Activated CD4-positive, alpha-beta T cell treated with anti-CD3 and anti-CD28 coated beads, Interleukin-2, amount 50 U/mL, for 4 hours (primary cell): ENCODE data around the gene DAB2IP.

Experiments
- DNase-seq, 2 experiments: peaks; one replicate each; pipeline ENCODE4 v3.0.0-alpha.2; 2020

DAB2IP gene

DNA sequence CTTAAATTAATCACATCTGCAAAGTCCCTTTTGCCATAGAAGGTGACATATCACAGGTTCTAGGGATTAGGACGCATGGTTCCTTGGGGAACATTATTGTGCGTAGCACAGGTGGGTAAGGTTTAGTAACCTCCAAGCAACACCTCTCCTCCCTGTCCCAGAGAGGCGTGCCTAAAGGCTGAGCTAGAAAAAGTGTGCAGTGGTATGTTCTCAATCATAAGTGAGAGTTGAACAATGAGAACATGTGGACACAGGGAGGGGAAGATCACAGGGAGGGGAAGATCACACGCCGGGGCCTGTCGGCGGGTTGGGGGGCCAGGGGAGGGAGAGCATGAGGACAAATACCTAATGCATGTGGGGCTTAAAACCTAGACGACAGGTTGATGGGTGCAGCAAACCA, 14.9 kb downstream of the DAB2IP start:
- no peak for DNase-seq

DNA sequence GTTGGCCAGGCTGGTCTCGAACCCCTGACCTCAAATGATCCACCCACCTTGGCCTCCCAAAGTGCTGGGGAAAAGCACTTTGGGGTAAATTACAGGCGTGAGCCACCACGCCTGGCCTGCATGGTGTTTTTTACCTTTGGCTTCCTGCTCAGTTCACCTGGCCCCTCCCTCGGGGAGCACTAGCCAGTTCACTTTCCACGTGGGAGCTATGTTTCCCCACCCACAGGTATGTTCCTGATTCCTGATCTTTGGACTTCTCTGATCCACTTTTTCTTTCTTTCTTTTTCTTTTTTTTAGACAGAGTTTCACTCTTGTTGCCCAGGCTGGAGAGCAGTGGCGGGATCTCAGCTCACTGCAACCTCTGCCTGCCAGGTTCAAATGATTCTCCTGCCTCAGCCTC, 15.8 kb downstream of the DAB2IP start:
- DNase-seq = no peak

DNA sequence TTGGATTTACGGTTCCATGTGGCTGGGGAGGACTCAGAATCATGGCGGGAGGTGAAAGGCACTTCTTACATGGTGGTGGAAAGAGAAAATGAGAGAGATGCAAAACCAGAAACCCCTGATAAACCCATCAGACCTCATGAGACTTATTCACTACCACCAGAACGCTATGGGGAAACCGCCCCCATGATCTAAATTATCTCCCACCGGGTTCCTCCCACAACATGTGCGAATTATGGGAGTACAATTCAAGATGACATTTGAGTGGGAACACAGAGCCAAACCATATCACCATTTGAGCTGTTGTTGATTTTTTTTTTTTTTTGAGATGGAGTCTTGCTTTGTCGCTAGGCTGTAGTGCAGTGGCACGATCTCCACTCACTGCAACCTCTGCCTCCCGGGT, 16.5 kb downstream of the DAB2IP start:
- no peak for DNase-seq

DNA sequence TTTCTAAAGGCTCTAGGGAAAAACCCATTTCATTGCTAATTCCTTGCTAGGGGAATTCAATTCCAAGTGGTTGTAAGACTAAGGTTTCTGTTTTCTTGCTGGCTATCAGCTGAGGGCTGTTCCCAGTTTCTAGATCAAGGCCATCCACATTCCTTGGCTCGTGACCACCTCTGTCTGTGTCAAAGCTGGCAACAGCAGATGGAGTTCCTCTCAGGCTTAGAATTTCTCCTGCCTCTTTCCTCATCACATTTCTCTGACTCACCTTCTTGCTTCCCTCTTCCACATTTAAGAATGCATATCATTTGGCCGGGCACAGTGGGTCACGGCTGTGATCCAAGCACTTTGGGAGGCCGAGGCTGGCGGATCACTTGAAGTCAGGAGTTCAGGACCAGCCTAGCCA, 19.0 kb downstream of the DAB2IP start:
- DNase-seq = no peak

DNA sequence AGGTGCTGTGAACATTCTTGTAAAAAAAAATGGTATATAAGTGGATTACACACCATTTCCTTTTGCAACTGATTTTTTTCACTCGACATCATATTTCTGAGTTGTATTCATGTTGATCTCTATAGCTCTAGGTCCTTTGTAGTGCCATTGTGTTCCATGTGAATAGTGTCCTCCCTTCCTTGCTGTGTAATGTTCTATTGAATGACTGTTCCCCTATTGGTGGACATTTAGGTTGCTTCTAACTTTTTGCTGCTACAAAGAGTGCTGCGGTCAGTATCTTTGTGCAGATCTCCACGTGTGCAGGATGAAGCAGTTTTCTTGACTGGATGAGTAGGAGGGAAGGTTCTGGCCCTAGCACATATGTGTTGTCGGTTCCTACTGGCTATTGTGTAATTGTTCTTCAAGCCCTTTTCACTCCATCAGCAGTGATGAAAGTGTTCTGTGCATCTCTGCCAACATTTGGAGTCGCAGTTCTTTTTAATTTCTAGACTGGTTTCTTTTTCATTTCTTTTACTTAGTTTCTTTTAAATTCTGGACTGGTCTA, 20.2 kb downstream of the DAB2IP start:
- DNase-seq = no peak

DNA sequence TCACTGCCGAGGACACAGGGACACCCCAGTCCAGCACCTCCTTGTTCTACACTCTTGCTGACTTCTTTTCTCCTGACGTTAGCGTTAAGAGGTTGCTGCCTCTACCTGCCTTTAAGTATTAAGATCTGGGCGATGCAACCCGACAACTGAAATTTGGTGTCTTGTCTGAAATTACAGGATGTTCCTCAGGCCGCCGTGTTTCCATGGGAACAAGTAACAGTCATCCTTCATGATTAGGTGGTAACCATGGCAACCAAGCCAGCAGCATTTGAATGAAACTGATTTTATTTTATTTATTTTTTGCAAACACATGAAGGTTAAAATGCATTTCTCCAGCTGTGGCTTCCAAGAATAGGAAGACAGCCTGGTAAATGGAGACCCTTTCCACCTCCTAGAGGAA, 20.8 kb downstream of the DAB2IP start:
- DNase-seq = no peak

DNA sequence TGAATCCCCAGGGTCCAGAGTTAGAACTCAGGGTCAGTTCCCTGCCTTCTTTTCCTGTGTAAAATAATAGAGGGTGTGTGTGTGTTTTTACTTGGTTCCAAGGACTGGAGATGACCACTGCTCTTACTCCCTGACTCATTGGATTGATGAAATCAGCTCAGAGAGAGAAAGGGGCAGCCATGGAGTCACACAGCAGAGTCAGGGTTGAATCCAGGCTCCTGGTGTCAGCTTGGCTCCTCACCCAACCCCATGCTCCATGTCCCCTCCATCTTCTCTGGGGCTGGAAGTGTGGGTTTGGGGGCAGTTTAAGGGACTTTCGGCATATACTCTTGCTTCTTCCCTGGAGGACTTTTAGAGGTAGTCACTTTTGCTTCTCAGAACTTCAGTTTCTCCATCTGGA, 21.6 kb downstream of the DAB2IP start:
- no peak for DNase-seq

DNA sequence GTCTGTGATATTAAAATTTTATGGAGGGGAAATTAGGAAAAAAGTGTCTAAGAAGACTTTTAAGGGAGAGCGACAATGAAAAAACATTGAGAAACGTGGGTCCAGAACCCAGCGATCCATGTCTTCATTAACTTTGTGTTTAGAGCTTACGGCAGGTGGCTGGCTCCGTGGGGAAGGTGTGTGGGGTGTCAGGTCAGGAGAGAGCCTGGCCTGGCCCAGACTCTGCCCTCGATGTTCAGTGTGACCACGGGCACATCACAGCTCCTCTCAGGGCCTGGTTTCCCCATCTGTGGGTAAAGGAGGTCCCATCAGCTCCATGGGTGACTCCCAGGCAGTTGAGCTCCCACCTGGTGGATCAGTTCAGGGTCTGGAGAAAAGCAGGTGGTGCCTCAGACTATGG, 22.1 kb downstream of the DAB2IP start:
- DNase-seq = no peak

DNA sequence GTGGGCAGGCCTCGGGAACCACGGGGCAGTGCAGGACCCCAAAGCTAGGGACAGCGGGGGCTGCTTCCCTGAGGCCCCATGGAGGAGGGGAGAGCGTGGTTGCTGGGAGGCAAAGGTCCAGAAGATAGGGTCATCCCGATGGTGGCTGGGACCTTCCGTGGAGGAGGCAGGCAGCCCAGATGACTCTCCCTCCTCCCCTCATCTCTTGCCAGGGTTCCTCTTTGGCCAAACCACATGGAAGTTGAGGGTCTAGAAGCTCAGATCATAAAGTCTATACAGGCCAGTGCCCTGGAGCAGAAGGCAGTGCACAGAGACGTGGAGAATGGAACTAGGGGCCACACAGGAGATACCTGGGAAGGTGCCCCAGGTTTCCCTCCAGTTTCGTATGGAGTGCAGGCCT, 22.6 kb downstream of the DAB2IP start:
- DNase-seq = no peak

DNA sequence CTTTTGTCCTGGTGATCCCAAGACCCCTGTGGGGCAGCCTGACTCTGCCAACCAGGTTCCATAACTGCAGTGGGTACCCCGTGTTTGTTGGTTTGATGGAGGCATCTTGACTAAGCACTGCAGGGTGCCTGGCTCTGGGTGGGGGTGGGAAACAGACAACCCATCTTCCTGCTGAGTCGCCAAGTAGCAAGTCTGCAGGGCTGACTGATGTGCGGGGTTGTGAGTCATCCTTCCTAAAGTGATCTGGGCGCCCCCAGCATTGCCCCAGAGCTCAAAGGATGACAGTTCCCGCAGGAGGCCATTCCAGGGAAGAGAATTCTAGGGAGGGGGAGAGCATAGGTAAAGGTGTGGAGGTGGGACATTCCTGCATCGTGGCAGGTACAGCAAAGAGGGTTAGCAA, 23.5 kb downstream of the DAB2IP start:
- no peak for DNase-seq

DNA sequence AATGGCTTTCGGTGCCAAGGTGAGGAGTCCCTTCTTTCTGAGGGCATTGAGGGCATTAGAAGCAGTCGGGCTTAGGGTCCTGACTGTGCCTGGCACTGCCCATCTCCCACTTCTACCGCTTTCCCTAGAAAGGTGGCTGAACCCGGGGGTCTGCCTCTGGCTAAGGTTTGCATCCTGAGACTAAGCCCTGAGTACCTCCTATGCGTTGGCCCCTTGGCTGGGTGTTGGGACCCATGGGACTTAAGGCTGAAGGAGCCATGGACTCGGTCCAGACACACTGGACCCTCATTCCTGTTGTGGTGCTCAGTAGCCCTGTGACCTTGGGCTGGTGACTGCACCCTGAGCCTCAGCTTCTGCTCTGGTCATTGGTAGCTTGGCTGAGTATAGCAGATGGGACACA, 23.9 kb downstream of the DAB2IP start:
- no peak for DNase-seq

DNA sequence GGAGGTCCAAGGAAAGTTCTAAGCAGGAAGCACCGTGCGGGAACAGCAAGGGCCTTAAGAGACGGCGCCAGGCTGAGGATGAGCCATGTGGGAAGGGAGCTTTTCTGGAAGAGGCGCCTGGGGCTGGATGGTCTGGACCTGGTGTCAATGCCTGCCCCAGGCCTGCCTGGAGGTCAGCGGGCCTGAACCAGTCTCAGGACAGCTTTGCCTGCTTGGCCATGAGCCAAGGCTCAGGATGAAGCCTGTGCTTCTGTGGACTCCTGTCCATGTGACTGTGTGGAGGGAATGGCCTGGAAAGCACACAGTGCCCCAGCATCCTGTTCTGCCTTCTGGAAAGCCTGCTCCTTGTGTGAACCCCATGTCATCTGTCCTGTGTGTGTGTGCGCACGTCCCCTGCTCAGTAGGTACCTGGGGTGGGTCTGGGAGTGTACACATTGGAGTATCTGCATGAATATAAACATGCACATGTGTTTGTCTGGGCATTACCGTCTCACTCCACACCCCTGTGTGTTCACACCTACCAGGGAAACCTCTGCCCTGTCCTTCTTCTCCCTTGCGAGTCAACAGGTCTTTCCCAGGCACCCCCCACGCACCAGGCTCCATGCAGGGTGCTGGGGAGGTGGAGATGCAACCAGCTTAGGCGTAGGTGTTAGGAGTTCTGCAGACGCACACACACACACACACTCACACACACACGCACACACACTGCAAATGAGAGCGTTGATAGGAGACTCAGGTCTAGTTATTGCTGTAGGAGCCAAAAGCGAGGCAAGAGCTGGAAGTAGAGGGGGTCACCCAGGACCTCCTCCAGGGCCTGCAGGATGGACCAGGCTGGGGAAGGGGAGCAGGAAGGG, 24.8 kb downstream of the DAB2IP start:
- DNase-seq = no peak

DNA sequence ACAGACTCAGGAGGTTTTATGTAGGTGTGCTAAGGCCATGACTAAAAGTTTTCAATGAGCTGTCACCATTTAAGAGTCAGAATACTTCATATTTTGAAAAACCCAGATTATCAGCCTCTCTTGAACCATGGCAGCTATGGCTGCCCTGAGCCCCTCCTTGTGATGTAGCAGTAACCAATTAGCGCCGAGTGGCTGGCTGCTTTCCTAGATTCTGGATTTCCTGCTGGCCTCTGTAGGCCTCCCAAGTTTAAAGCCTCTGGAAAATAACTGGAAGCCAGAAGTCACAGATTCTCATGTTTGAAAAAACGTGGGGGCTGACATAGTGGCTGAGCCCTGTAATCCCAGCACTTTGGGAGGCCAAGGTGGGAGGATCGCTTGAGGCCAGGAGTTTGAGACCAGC, 25.5 kb downstream of the DAB2IP start:
- DNase-seq = no peak

DNA sequence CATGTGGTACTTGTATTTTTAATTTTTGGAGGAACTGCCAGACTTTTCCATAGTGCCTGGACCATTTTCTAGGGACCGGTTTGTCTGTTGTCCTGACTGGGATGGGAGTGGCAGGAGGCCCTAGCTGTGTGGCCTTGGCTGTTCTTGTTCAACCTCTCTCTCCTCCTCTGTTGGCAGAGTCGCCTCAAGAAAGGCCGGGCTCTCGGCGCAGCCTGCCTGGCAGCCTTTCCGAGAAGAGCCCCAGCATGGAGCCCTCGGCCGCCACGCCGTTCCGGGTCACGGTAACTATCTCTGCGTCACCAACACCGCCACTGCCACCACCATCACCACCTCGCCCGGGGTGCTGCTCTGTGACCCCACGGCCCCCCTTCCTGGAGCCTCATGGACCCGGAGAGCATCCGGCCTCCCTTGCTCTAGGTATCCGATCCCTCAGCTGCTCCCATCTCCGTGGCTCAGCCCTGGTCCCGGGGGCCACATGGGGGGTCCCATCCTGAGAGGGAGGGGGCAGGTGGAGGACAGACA, 27.1 kb downstream of the DAB2IP start:
- no peak for DNase-seq

DNA sequence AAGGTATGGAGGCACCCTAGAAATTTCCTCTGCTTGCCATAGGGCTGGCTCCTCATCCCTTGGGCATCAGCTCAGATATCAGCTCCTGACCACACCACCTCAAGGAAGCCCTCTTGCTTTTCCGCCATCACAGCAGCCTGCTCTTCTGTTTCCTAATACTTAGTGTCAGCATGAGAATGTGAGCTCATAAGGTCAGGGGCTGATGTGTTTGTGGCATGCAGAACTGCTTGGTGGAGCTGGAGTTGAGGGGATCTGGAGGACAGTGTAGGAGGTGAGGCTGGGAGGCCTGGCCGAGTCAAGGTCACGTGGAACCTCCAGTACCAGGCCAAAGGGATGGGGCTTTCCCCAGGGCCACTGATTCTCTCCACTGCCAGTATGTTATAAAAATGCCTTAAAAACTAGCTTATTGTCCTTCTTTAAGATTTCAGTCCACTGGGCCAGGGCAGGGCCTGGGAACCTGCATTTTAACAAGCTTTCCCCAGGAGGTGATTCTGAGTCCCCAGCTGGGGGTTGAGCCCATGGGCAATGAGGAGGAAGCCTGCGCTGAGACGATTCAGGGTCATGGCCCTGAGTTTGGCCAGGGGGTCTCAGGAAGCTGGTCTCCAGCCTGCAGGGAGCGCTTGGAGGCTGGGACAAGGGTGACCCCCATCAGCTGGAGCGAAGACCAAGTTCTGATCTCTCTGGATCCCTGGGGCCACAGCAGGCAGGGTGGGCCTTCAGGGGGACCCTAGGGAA, 28.6 kb downstream of the DAB2IP start:
- no peak for DNase-seq

DNA sequence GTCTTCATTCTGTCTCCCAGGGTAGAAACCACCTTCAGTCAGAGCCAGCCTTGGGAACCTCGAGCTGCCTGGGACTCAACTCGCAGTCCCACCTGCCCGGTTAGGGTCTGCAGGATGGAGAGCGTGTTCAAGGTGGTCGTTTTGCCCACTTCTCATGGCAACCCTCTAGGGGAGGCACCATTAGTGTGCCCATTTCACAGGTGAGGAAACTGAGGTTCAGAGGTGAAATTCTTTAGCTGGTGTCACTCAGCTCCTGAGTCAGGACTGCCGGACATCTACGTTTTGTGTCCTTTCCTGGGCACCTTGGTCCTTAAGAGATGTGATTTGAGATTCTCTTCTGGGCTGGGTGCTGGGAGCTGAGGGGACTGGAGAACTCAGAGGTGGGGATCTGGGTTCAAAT, 30.0 kb downstream of the DAB2IP start:
- DNase-seq = no peak

DNA sequence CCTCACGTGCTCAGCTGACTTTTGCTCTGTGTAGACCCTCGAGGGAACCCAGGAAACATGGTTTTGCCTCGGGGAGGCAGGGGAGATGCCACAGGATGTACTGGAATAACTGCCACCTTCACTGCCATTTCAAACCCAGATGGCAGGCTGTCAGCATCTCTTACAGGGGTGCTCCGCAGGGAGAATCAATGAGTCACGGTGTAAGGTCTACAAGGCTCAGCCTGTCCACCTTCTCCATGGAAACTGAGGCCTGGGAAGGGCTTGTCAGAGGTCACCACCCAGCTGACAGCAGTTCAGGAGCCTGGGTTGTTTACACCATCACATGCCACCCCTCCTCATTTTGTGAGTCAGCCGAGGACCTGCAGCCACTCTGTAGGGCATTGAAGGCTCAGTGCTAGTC, 30.8 kb downstream of the DAB2IP start:
- DNase-seq = no peak

DNA sequence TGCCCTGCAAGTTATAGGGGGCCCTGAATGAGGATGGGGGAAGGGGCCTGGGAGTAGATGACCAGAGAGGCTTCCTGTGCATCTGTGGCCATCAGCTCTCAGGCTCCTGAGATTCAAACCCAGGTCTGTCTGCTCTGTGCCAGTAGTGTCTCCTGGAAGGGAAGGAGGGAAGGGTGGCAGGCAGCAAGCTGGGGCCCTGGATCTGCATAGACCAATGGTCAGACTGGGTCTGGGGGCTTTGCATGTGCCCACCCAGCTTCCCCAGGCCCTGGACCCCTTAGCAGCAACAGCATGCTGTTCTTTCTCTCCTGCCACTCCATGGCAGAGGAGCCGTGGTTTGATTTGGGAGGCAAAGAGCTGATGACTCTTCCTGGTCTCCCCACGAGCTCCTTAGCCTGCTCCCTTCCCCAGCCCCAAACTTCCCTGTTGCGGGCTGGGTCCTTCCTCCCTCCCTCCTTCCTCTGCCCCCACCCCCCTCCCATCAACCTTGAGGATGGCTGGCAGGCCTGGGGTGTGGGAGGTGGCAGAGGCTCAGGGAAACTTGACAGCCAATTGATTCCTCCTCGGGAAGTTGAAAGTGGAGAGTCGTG, 31.6 kb downstream of the DAB2IP start:
- DNase-seq = no peak

DNA sequence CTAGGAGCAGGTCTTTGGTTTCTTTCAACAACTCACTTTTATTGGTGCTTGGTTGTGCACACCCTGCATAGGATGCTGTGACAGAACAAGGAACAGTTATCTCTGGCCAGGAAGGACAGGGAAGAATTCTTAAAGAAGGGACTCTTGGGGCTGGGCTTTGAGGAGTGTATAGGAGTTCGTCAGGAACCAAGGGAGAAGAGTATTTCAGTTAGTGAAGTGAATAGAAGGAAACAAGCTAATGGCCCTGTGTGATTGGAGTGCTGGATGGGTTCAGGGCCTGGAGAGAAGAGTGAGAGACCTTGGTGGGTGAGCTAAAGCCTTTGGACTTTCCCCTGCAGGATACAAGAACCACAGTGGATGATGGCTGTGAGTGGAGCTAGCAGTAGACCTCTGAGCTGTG, 32.2 kb downstream of the DAB2IP start:
- no peak for DNase-seq

DNA sequence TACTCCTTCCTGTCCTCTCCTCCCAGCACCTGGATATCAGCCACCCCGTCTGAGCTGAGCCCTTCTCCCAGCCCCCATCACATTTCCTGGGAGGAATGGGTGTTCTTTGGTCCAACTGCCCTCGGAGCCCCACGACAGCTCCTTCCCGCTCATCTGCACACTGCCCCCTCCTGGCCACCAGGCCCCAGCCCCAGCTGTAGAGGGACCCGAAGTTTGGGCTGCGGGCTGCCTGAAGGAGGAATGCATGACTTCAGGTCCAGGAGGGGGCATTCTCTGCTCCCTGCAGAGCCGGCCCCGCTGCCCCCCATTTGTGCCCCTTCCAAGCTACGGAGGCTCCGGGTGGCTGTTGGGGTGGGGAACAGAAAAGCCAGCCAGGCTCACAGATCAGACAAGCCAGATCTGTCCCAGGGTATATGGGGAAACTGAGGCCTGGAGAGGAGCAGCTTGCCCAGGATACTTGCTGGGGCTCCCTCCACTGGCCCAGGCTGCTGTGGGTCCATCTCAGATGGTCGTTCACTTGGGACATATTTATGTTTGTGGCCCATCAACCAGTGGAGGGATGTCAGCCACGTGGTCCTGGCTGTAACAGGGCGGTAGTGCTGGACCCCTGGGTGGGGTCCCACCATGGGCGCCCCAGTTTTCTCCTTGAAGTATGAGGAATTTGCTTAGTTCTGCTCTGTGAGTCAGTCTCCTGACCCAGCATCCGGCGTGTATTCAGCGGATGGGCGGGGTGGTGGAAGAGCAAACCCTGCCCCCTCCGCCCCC, 33.1 kb downstream of the DAB2IP start:
- no peak for DNase-seq

DNA sequence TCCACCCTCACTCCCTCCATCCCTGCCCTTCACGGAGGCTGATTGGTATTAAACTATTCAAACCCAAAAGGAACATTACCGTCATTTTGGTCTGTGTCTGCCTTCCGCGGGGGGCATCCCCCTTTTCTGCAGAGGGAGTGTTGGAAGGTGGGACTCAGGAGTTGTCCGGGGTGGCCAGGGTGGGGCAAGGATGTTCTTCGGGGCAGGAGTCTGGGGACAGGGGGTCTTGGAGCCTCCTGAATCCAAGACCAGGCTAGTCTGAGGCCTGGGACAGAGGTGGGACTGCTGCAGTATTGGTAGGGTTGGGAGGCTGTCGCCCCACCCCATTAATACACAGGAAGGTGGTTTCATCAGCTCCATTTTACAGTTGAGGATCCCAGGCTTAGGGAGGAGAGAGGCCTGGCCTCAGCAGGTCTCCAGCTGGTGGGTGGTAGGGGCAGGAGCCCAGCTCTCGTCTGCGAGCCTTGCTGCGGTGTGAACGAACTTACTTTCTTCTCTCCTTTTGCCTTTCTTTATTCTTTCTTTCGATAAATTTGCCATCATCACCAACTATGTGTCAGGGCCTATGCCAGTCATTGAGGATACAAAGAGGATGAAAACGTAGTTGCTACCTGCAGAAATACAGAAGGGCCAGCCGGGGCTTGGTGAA, 33.8 kb downstream of the DAB2IP start:
- no peak for DNase-seq

DNA sequence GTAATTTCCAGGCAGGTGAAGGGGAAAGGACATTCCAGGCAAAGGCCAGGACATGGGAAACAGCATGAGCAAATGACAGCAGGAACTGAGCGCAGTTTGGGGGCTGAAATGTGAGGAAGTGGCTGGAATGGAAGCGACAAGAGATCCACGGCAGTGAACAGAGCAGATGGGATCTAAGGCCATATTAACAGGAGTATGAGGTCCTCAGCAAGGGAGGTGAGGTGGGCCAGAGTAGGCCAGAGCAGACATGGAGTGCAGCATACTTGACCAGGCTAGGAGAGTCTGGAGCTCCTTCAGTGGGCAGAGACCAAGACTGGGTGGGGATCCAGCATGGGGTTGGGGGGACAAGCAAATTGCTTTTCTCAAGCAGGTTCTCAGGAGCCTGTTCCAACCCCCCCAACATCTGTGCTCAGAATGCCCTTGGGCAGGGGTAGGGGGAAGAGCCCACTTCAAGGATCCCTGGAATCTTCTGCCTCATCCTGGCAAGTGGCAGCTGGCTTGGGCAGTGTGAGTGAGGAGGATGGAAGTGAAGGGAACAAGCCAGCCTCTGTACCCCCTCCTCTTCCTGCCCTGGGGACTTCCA, 34.5 kb downstream of the DAB2IP start:
- no peak for DNase-seq
